Measurements from ENCODE around the gene PML. TPM values are rescaled to one million over a fixed set of nuclear protein-coding genes. Genes with fewer than 3 reads are reported as not detected.

The PML gene
- polyA plus RNA-seq, 1 experiment = 14.3 TPM

DNA sequence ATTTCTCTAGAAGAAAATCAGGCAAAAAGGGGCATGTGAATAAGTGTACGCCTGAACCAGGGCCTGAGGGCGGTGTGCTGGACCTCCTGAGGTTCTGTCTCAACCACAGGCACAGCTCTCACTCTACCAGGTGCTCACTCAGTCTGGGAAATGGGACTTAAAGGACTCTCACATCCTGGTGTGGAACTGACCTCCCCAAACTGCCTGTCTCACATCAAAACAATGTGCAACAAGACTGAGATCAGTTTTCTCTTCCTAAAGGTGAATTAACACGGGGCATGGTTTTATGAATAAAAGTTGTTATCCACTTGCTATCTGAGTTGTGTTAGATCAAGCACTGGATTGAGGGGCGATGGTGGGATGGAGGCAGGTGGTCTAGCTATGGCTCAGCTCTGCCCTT is 7.3 kb upstream of the PML start:
- no peak for DNase-seq (ENCODE audit: low read depth)
- Histone ChIP-seq H3K27me3 (ENCODE audit: control insufficient read depth, insufficient read depth, low read length) (no peaks in the 10 kb centered on the region), H3K4me3 (ENCODE audit: low read depth, low read length) (no peak overlapping the region), H3K36me3 (ENCODE audit: control insufficient read depth, insufficient read depth, low read length) (peaks cover 1% of the 10 kb centered on the region)
- TF ChIP-seq, protein P1, sequence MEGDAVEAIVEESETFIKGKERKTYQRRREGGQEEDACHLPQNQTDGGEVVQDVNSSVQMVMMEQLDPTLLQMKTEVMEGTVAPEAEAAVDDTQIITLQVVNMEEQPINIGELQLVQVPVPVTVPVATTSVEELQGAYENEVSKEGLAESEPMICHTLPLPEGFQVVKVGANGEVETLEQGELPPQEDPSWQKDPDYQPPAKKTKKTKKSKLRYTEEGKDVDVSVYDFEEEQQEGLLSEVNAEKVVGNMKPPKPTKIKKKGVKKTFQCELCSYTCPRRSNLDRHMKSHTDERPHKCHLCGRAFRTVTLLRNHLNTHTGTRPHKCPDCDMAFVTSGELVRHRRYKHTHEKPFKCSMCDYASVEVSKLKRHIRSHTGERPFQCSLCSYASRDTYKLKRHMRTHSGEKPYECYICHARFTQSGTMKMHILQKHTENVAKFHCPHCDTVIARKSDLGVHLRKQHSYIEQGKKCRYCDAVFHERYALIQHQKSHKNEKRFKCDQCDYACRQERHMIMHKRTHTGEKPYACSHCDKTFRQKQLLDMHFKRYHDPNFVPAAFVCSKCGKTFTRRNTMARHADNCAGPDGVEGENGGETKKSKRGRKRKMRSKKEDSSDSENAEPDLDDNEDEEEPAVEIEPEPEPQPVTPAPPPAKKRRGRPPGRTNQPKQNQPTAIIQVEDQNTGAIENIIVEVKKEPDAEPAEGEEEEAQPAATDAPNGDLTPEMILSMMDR (IDR thresholded peaks at IDR 0.05; ENCODE audit: insufficient read depth, low read depth, low read length) = no peak
- ChIA-PET CTCF (interaction anchor here (1.1 to 2.6 kb wide), 4 partner anchors 9 to 36 kb away, joined by 3 to 5 read pairs (median 4); no protein-coding TSS in a partner anchor), POLR2A (no interaction called here)

DNA sequence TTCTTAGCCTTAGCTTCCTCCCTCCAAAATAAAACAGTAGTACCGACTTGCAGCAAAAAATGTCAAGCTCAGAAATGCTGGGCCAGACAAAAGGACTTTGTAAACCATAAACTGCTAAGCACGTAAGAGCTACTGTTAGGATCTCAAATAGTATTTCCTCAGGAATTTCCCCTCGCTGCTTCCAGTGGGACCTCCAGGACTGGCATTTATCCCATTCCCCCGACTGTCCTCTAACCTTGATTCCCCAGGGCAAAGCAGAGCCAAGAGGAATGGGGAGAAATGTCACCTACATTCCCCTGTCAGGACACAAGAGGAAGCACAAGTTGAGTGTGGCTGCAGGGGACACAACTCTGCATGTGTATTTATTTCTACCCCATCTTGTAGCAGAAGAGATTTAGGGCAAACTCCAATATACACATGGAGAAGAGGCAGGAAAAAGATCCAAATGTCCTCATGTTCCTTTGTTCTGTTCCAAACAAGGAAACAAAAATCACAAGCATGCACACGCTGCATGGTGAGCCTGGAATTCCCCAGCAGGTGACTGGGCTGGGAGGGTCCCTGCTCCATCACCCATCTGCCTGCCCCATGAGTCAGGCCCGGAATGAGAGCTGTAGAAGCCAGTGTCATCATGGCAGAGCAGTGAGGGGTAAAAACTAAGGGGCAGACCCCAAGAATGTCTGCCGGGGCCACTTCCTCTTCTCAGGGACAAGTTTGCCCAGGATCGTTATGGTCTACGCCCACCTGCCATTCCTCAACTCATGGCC is 6.7 kb upstream of the PML start:
- ChIA-PET CTCF (interaction anchor here (1.1 to 2.6 kb wide), 7 partner anchors 8 to 66 kb away, joined by 3 to 6 read pairs (median 3); no protein-coding TSS in a partner anchor), POLR2A (interaction anchor here (0.5 kb wide), 1 partner anchor 1845 kb away, joined by 5 read pairs; no protein-coding TSS in a partner anchor)
- TF ChIP-seq, protein P1 (IDR thresholded peaks at IDR 0.05; ENCODE audit: insufficient read depth, low read depth, low read length) = no peak
- no peak overlapping the region for H3K4me3 ChIP-seq (ENCODE audit: low read depth, low read length)
- no peak for DNase-seq (ENCODE audit: low read depth)
- H3K27me3 ChIP-seq (ENCODE audit: control insufficient read depth, insufficient read depth, low read length) = no peaks in the 10 kb centered on the region
- peaks cover 1% of the 10 kb centered on the region for H3K36me3 ChIP-seq (ENCODE audit: control insufficient read depth, insufficient read depth, low read length)

DNA sequence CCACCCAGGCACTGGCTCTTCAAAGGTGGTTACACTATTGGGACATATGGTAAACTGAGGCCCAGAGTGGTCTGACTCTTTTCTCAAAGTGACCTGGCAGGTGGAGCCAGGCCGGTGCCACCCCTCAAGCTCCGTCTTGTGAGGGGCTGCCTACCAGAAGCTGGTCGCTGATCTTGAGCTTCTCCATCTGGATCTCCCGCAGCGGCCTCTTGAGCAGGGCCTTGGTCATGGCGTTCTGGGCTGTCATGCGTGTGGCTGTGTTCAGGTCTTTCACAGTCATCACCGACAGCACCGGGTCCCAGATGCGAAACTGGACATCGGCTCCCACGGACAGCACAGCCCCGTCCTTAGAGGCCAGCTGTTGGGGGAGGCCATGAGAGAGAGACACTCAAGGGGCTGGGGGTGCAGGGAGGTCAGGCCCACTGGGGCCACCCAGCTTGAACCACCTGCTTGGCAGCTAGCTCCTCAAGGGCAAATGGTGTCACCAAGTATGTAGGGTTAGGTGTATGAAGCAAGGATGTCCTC is 6.0 kb upstream of the PML start:
- Histone ChIP-seq H3K36me3 (ENCODE audit: control insufficient read depth, insufficient read depth, low read length) (peaks cover 1% of the 10 kb centered on the region), H3K27me3 (ENCODE audit: control insufficient read depth, insufficient read depth, low read length) (no peaks in the 10 kb centered on the region), H3K4me3 (ENCODE audit: low read depth, low read length) (no peak overlapping the region)
- ChIA-PET POLR2A (interaction anchor here (0.5 kb wide), 1 partner anchor 1844 kb away, joined by 5 read pairs; no protein-coding TSS in a partner anchor), CTCF (interaction anchor here (0.7 to 2.6 kb wide), 8 partner anchors 9 to 334 kb away, joined by 3 to 6 read pairs (median 4); no protein-coding TSS in a partner anchor)
- DNase-seq (ENCODE audit: low read depth) = no peak
- TF ChIP-seq, protein P1 (IDR thresholded peaks at IDR 0.05; ENCODE audit: insufficient read depth, low read depth, low read length) = no peak

DNA sequence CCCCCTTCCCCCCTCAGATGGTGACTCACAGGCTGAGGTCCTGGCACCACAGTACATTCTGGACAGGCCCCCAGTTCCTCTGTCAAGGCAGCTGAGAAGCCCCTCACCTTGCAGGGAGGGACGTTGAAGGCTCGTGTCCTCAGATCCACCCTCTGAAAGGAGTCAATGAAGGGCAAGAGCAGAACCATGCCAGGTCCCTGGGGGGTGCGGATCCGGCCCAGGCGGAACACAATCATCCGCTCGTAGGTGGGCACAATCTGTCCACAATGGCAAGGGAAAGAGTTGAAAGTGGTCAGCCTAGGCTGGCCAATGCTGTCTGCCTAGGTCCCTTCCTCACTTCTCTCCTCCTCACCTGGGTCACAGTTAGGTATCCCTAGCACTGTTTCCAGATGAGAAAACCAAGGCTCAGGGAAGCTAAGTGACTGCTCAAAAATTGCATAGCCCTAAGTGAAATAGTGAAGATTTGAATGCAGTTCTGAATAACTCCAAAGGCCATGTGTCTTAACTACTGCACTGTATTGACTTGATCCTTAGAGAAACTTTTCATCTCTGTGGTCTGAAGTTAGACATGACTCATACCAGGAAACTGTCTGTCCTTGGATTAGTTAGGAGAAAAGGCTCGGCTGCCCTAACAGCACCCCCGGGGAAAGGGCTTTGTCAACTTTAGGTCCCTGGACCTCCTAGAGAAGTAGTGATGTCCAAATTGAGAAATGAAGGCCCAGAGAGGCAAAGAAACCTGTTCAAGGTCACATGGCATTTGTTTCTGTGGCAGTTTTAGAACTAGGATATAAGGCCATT is 5.3 kb upstream of the PML start:
- Histone ChIP-seq H3K27me3 (ENCODE audit: control insufficient read depth, insufficient read depth, low read length) (no peaks in the 10 kb centered on the region), H3K4me3 (ENCODE audit: low read depth, low read length) (no peak overlapping the region), H3K36me3 (ENCODE audit: control insufficient read depth, insufficient read depth, low read length) (peaks cover 1% of the 10 kb centered on the region; the same call in 1 of the 2 replicates)
- DNase-seq (ENCODE audit: low read depth) = no peak
- TF ChIP-seq, protein P1 (IDR thresholded peaks at IDR 0.05; ENCODE audit: insufficient read depth, low read depth, low read length) = no peak
- CTCF ChIA-PET = interaction anchor here (0.7 to 8.0 kb wide), 10 partner anchors 8 to 333 kb away, joined by 3 to 48 read pairs (median 4); no protein-coding TSS in a partner anchor
- POLR2A ChIA-PET = no interaction called here
